ENCODE data around the gene TP53AIP1.

TP53AIP1 gene

GRCh38 chr11:128941573-128942271, 949 bp downstream of the TP53AIP1 start:
- DNase-seq, result no peak

GRCh38 chr11:128941110-128941509, 1.6 kb downstream of the TP53AIP1 start:
- DNase-seq, result no peak

DNA sequence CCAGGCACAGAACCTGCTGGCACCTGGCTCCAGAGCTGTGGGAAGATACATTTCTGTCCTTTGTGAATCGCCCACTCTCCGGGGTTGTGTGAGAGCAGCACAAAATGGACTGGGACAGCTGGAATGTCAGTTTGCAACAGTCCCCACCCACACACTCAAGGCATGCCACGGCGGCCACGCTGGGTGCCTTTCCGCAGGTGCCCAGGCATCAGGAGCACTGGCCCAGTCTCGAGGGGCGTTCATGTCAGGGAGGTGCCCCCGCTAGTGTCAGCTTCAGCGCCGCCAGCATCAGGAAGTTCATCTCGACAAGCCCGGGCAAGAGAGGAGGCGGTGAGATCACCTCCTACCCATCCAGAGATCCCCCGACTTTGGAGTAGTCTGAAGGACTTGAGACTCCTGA, 2.1 kb downstream of the TP53AIP1 start:
- no peak for DNase-seq

- no peak for DNase-seq
Observed at GRCh38 chr11:128940156-128940555, 2.5 kb downstream of the TP53AIP1 start.

DNA sequence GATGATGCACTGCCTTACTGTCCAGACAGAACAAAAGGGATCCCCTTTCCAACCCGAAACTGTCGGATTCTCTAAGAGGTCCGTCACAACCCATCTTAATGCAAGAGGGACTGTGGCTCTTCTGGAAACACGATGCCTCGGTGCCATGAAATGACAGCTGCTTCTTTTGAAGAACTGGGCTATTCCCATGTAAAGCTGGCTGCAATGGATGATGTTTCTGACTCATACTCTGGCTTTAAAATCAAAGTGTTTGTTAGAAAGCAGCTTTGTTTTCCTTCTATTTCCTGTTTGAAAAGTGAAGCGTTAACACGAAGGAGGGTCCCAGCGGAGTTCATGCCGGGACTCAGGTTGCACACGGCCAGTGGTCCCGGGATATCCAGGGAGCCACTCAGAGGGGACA, 3.1 kb downstream of the TP53AIP1 start:
- no peak for DNase-seq

GRCh38 chr11:128938156-128938885, 4.3 kb downstream of the TP53AIP1 start:
- no peak for DNase-seq

DNA sequence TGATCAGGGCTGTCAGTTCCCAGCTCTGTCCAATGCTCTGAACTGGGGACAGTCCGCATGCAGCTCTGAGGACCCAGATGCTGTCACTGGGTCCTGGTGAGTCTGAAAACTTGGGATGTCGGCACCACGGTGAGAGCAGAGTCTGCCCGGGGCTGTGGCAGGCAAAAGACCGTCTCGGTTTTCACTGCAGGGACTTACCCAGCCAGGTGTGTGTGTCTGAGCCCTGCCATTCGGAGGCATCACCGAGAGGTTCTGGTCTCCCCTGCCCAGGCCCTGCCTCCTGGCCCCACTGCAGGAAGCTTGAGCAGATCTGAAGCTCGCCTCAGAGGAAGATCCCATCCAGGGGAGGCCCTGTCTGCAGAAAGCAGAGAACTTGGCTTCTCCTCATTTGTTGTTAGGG, 5.2 kb downstream of the TP53AIP1 start:
- no peak for DNase-seq

DNA sequence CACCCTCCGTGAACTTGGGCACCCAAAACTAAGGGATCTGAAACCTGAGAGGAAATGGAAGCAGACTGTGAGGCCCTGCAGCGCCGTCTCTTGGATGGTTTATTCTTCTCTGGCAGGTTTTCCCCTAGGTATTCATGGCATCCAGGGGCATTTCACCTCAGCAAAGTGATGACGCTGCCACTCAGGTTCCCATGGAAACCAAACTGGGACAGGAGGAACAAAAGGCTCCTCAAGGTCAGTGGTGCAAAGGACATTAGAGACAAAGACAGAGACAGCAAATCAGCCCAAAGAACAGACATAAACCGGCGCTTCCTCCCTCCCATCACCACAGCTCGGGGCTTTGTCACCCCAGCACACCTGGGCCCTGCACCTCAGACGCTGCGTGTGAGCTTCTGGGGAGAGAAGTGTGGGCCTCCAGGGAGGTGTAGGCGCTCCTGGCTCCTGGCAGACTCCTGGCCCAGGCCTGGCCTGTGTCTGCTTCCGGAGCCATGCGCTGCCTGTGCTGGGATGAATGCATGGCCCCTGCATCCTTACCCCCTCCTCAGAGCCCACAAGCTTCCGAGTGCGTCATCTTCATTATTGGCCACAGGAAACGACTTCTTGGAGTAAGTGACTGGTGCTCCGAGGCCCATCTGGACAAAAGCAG, 5.9 kb downstream of the TP53AIP1 start:
- DNase-seq, result peak; percentile 58

DNA sequence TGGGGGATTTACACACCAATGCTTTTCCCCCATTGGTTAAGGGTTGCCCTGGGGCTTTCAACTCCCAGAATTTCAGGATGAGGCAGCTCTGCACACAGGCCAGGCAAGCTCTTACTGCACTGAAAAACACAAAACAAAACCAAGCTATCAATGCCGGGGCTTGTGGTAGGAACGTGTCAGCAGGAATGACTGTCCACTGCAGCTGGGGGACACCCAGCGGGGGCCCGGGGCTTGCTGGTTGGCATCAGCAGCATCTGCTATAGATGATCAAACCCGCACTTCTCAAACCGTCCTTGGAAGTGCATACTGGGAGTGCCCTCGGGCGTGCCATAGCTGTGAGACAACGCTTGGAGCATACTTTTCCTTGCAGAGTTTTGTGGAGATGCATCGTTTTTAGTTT, 7.7 kb downstream of the TP53AIP1 start:
- DNase-seq, result no peak

DNA sequence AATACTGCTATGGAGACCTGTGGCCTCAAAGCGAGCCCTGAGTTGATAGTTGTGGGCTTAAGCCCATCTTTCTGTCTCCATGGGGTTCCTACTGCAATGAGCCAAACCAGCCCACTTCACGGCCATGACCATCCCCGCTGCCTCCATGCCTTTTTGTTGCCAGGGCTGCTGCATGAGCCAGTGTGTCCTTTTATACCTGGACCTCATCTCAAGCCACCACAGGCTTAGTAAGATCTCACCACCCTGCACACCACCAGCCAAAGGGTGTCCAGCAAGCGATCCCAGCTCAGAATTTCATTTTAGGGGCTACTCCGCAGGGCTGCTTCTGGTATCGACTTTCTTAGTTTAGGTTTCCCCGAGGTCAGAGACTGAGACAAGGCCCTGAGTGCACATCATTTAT, 8.3 kb downstream of the TP53AIP1 start:
- DNase-seq, result no peak

- no peak for DNase-seq
Observed at GRCh38 chr11:128933481-128934178, 9.0 kb downstream of the TP53AIP1 start.

DNA sequence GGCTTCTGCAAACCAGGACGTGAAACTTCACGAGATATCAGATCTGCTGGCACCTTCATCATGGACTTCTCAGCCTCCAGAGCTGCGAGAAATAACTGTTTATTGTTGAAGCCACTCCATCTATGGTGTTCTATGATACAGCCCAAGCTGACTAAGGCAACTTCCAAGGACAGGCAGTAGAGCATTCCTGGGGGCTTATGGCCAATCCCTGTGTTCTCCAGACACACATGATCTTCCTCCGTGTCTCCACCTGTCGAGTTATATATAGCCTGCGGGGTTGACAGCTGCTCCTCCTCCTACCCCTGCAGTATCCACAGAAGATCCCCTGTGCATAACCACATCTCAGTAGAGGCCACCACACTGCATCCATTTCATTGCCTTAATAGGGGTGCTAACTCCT, 11.0 kb downstream of the TP53AIP1 start:
- DNase-seq, result peak; percentile 65

GRCh38 chr11:128931066-128931465, 11.6 kb downstream of the TP53AIP1 start:
- no peak for DNase-seq

- DNase-seq, result no peak
Observed at GRCh38 chr11:128929991-128930390, 12.7 kb downstream of the TP53AIP1 start.

- no peak for DNase-seq
Observed at GRCh38 chr11:128929468-128929867, 13.2 kb downstream of the TP53AIP1 start.

DNA sequence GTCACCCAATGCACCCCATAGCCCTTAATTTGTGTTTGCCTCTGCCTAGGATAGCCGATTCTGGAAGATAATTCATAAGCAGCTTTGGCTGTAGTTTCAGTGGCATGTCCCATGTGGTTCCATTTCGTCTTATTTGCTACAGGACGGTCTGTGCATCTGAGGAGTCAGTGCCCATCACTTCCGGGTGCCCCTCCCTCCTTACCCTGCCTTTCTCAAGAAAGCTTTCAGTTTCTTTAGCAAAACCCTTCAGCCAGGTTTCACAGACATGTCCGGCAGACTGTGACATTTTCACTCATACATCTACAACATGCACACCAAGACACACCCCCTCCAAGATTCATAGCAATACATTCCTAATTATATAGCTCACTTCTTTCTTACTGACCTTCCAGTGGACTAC, 14.3 kb downstream of the TP53AIP1 start:
- DNase-seq, result no peak

DNA sequence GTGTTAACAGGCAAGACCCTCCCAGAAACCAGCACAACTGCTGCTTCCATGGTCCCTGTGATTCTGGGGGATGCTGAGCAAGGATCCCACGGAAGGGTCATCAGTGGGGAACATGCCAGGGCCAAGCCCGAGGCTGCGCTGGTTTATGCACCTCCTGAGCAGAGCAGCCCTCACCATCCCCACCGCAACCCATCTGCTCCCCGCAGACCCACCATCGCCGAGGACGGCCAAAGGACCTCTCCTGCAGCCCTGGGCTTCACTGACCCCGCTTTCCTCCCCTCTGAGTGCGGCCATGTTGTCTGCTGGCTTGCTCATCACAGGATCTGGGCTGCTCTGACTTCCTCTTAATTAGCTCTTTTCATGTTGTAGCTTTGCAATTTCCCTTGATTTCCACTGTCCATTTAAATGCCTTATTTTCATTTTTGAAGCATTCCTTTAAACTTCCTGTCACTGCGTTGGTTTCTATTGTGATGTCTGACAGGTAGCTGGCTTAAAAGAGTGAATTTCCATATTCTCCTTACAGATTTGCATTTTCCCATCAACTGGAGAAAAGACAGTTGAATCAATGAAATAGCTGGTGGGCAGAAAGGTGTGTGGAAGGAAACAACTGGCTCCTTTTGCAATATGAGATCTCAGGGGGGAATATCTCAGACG, 14.9 kb downstream of the TP53AIP1 start:
- no peak for DNase-seq

GRCh38 chr11:128927108-128927461, 15.6 kb downstream of the TP53AIP1 start:
- DNase-seq, result no peak

- DNase-seq, result no peak
Observed at GRCh38 chr11:128926437-128927107, 16.1 kb downstream of the TP53AIP1 start.

GRCh38 chr11:128926000-128926399, 16.7 kb downstream of the TP53AIP1 start:
- DNase-seq, result no peak

- DNase-seq, result no peak
Observed at GRCh38 chr11:128925250-128925600, 17.4 kb downstream of the TP53AIP1 start.

DNA sequence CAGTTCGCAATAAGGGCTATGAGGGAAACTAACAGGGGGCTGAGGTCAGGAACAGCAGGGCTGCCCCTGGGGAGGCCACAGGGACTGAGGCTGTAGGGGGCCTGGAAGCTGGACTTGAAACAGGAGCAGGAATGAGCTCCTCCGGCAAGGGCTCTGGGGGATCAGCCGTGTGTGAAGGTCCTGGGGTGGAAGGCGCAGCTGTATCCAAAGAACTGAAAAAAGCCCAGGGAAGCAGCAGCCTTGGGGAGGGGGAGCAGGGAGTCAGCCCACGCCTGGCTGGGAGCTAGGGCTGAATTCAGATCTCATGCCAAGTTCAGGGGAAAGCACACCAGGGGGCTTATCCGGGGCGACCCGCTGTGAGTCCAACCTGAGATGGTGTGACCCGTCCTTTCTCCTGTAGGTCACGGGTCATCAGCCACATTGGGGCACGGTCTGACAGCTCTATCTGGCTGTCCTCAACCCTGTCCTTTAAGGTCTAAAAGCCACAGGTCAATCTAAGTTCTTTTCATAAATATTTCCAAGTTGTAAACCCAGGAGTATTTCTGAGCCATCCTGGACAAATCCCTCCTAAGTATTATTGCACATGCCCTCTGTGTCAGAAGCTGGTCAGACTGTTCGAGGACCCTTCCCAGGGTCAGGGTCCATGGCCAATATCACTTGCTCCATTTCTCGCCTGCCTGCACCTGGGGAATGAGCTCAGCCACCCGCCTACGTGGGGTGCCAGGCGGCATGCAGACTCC, 18.0 kb downstream of the TP53AIP1 start:
- DNase-seq, result no peak

Measured in NCI-H146 (cell line).